Esophagus muscularis mucosa (tissue), 4 donors: ENCODE data around the gene WDFY2. TPM values are rescaled to one million over a fixed set of nuclear protein-coding genes. Genes with fewer than 3 reads are reported as not detected.
"Not testable (repeated sequence)": the region's sequence is repeated elsewhere in the genome, so short reads cannot be mapped to it uniquely, and the experiment has no call there.

ENCODE experiments used
- DNase-seq: peaks from one replicate; pipeline ENCODE4 v3.0.0-alpha.2; 2017; ENCODE audit errors: extremely low spot score
- H3K27ac ChIP-seq, 4 donors: fragments of 200-600 bp; sonication (generic); replicated peaks in 1 of 4; 1 replicate in 3 of 4; 2 replicates in 1 of 4; pipeline ENCODE4 v1.5.1; 2016 to 2019; ENCODE audit warnings: mild to moderate bottlenecking in 1 of 4
- H3K27me3 ChIP-seq, 4 donors: fragments of 200-600 bp; sonication (generic); one replicate each; pipeline versions ENCODE4 v1.5.1 to v1.6.0; 2016 to 2019
- H3K36me3 ChIP-seq, 4 donors: fragments of 200-600 bp; sonication (generic); one replicate each; pipeline ENCODE4 v1.5.1; 2016 to 2019
- H3K4me1 ChIP-seq, 4 donors: fragments of 200-600 bp; sonication (generic); one replicate each; pipeline ENCODE4 v1.5.1; 2016 to 2019
- H3K4me3 ChIP-seq, 4 donors: fragments of 200-600 bp; sonication (generic); 1 replicate in 2 of 4; 2 replicates in 2 of 4; pipeline ENCODE4 v1.5.1; 2016 to 2019; ENCODE audit warnings: mild to moderate bottlenecking in 4 of 4, moderate library complexity in 1 of 4
- H3K9me3 ChIP-seq, 4 donors: fragments of 200-600 bp; sonication (generic); 1 replicate in 3 of 4; 2 replicates in 1 of 4; pipeline ENCODE4 v1.5.1; 2016 to 2019
- CTCF ChIP-seq, 3 experiments: fragments of 200-600 bp in 2 of 3; fragments of 450-650 bp in 1 of 3; sonication (generic) in 2 of 3; IDR thresholded peaks; one replicate each; pipeline ENCODE4 v1.5.1; 2017 to 2019; ENCODE audit warnings: antibody characterized with exemption in 3 of 3, mild to moderate bottlenecking in 2 of 3, moderate library complexity in 1 of 3
- EP300 ChIP-seq: sonication (generic); formaldehyde crosslinking; IDR thresholded peaks from one replicate; pipeline ENCODE4 v1.6.1; 2017; ENCODE audit warnings: antibody characterized with exemption
- POLR2A ChIP-seq: fragments of 450-650 bp; IDR thresholded peaks from one replicate; pipeline ENCODE4 v1.6.1; 2017; ENCODE audit warnings: antibody characterized with exemption, moderate library complexity, mild to moderate bottlenecking, low read depth
- POLR2AphosphoS5 ChIP-seq, 2 donors: sonication (generic); formaldehyde crosslinking; IDR thresholded peaks; one replicate each; pipeline ENCODE4 v1.6.1; 2017; ENCODE audit warnings: antibody characterized with exemption in 2 of 2
- WGBS: methylation state at CpG from one replicate; pipeline ENCODE4 v1.1.5; 2018; 5-methylcytosine and 5-hydroxymethylcytosine counted together
- intact Hi-C: fragments of 100-400 bp; cut with DNase I; formaldehyde crosslinking; loops from one replicate; pipeline ENCODE4 v1.15.1; 2023
- total RNA-seq, 4 donors: library from RNA; depleted of rRNA; stranded (reverse); fragments of >200 nt; gene quantifications; one replicate each; pipeline versions ENCODE4 v1.1.0 to v1.2.1, GENCODE V29; 2016

Gene WDFY2
- total RNA-seq, 4 donors from 2014 or later = 4.7 to 8.7 (median 5.7) TPM

- 85% methylated on average over 2 of the region's 2 CpGs for WGBS
- intact Hi-C loops = no loop called here
Measured at GRCh38 chr13:51689663-51689996, 105.4 kb downstream of the WDFY2 start.

GRCh38 chr13:51695677-51696076 lies 111.4 kb downstream of the WDFY2 start:
- intact Hi-C loops, DNase-seq, H3K36me3 ChIP-seq, H3K27me3 ChIP-seq, H3K4me3 ChIP-seq, H3K27ac ChIP-seq, H3K9me3 ChIP-seq, H3K4me1 ChIP-seq: not testable (repeated sequence)
- 95% methylated on average over 4 of the region's 8 CpGs for WGBS

More at GRCh38 chr13:51689663-51689996, 105.4 kb downstream of the WDFY2 start:
- Histone ChIP-seq H3K27ac (no peak overlapping the region), H3K9me3 (no peaks in the 10 kb centered on the region), H3K36me3 (no peaks in the 10 kb centered on the region), H3K4me1 (peaks cover 0 to 7% (median 0%) of the 10 kb centered on the region in 4 donors), H3K4me3 (no peak overlapping the region), H3K27me3 (no peaks in the 10 kb centered on the region)
- no peak for TF ChIP-seq POLR2A
- TF ChIP-seq CTCF (IDR thresholded peaks at IDR 0.05) = no peak
- no peak for TF ChIP-seq POLR2AphosphoS5 (IDR thresholded peaks at IDR 0.05)
- TF ChIP-seq EP300 = no peak
- no peak for DNase-seq

GRCh38 chr13:51697181-51697580 lies 112.9 kb downstream of the WDFY2 start:
- intact Hi-C loops = no loop called here

GRCh38 chr13:51697855-51698254 lies 113.6 kb downstream of the WDFY2 start:
- intact Hi-C loops = no loop called here
- no peak overlapping the region for H3K4me3 ChIP-seq
- no peak overlapping the region for H3K27ac ChIP-seq

More at GRCh38 chr13:51697181-51697580, 112.9 kb downstream of the WDFY2 start:
- Histone ChIP-seq H3K4me1 (no peaks in the 10 kb centered on the region), H3K27me3 (no peaks in the 10 kb centered on the region), H3K9me3 (peaks cover 0 to 3% (median 0%) of the 10 kb centered on the region in 4 donors), H3K4me3 (no peak overlapping the region), H3K27ac (no peak overlapping the region), H3K36me3 (no peaks in the 10 kb centered on the region)
- TF ChIP-seq POLR2A (no peak), POLR2AphosphoS5 (IDR thresholded peaks at IDR 0.05) (no peak), EP300 (no peak), CTCF (IDR thresholded peaks at IDR 0.05) (no peak)
- whole genome bisulfite sequencing = 93% methylated on average over 4 of the region's 4 CpGs
- DNase-seq = no peak

GRCh38 chr13:51698352-51698751 lies 114.1 kb downstream of the WDFY2 start:
- no peak overlapping the region for H3K27ac ChIP-seq
- peaks cover 0 to 3% (median 0%) of the 10 kb centered on the region in 4 donors for H3K9me3 ChIP-seq
- intact Hi-C loops = no loop called here
- no peak for DNase-seq
- TF ChIP-seq POLR2AphosphoS5 (IDR thresholded peaks at IDR 0.05) = no peak
- no peak for TF ChIP-seq POLR2A
- no peak for TF ChIP-seq CTCF (IDR thresholded peaks at IDR 0.05)
- no peak for TF ChIP-seq EP300
- 92% methylated on average over 3 of the region's 3 CpGs for WGBS
- no peak overlapping the region for H3K4me3 ChIP-seq
- H3K4me1 ChIP-seq = no peaks in the 10 kb centered on the region
- H3K36me3 ChIP-seq = no peaks in the 10 kb centered on the region
- H3K27me3 ChIP-seq = no peaks in the 10 kb centered on the region

More at GRCh38 chr13:51697855-51698254, 113.6 kb downstream of the WDFY2 start:
- no peaks in the 10 kb centered on the region for H3K4me1 ChIP-seq
- peaks cover 0 to 3% (median 0%) of the 10 kb centered on the region in 4 donors for H3K9me3 ChIP-seq
- 96% methylated on average over 2 of the region's 2 CpGs for WGBS
- TF ChIP-seq CTCF (IDR thresholded peaks at IDR 0.05) = no peak
- TF ChIP-seq EP300 = no peak
- no peak for TF ChIP-seq POLR2AphosphoS5 (IDR thresholded peaks at IDR 0.05)
- TF ChIP-seq POLR2A = no peak
- no peak for DNase-seq
- H3K36me3 ChIP-seq = no peaks in the 10 kb centered on the region
- no peaks in the 10 kb centered on the region for H3K27me3 ChIP-seq
